Left ventricle myocardium superior (tissue), 1 donor: Measurements from ENCODE around the gene GSPT2. TPM values are rescaled to one million over a fixed set of nuclear protein-coding genes. Genes with fewer than 3 reads are reported as not detected.
"Not testable (repeated sequence)": the region's sequence is repeated elsewhere in the genome, so short reads cannot be mapped to it uniquely, and the experiment has no call there.

Source experiments
- ATAC-seq: fragments of 200-7000 bp; cut with Tn5 transposase; one replicate; pipeline ENCODE4 v1.9.1; 2020; ENCODE audit warnings: mild to moderate bottlenecking, moderate library complexity
- DNase-seq: peaks from one replicate; pipeline ENCODE4 v3.0.0-alpha.2; 2020
- intact Hi-C: fragments of 100-400 bp; cut with micrococcal nuclease; formaldehyde crosslinking; loops from one replicate; pipeline ENCODE4 v1.11.0; 2022
- long read RNA-seq: library from polyadenylated mRNA; unstranded; transcript quantifications from one replicate; pipeline ENCODE4 v2.0.0, GENCODE V29; 2021
- total RNA-seq: library from RNA; stranded (reverse); fragmentation: NEBNext Ultra II Directional; extraction: Animal tissue kit (Norgen Biotek cat#: 25700); gene quantifications from one replicate; pipeline ENCODE4 v1.2.1, GENCODE V29; 2021
- donor health status: DM: no; HTN: yes; CAD: no; lungs with severe emphysema.

The GSPT2 gene
- total RNA-seq = 8.5 TPM
- long read RNA-seq, transcript GSPT2-201 (1 exons, 2,802 nt) = major isoform, 10 of 10 reads
- long read RNA-seq, partial matches to known transcripts = 0 of 10 reads
- long read RNA-seq, other reads (novel, unspliced or antisense) = 0 of 10 reads

DNA sequence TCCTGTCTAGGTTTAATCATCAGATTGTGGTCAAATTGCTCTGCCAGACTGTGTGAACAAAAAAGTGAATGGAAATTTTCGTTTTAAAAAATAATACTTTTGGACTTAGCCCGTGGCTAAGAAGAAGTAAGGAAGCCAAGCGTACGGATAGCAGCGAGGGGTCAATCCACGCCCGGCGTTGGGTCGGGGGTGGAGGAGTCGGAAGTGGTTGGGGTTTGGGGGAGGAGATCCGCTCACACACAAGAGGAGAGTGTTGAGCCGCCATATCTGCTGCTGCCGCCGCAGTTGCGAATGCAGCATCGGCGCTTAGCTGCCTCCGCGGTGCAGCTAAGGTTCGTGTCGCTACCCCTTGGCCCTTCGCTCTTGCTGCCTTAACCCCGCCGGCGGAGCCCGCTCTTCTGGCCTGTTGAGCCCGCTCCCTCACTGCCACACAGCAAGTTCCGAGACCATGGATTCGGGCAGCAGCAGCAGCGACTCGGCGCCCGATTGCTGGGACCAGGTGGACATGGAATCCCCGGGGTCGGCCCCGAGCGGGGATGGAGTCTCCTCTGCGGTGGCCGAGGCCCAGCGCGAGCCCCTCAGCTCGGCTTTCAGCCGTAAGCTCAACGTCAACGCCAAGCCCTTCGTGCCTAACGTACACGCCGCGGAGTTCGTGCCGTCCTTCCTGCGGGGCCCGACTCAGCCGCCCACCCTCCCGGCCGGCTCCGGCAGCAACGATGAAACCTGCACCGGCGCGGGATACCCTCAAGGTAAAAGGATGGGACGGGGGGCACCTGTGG, at the start of gene GSPT2:
Gene GSPT2, plus strand, starts transcription at position 264 of the 779 bp plus-strand sequence. Its CDS starts 185 bp downstream, at position 449.
- ATAC-seq = peak; percentile 100
- intact Hi-C loops = no loop called here
- peak; percentile 76 for DNase-seq

DNA sequence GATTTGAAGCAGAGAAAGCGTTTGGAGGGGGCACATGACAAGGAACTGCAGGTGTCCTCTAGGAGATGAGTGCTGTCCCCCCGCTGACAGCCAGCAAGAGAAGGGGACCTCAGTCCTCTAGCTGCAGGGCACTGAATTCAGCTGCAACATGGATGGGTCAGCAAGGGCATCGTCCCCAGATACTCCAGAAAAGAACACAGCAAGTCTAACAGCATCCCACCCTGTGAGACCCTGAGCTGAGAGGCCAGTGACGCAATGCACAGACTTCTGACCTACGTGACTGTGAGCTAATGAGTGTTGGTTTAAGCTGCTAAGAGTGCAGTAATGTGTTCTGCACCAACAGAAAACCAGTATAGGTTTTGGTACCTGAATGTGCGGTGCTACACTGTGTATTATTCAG, 49.0 kb upstream of the GSPT2 start:
- intact Hi-C loops = no loop called here
- DNase-seq (no peak), ATAC-seq (no peak)

DNA sequence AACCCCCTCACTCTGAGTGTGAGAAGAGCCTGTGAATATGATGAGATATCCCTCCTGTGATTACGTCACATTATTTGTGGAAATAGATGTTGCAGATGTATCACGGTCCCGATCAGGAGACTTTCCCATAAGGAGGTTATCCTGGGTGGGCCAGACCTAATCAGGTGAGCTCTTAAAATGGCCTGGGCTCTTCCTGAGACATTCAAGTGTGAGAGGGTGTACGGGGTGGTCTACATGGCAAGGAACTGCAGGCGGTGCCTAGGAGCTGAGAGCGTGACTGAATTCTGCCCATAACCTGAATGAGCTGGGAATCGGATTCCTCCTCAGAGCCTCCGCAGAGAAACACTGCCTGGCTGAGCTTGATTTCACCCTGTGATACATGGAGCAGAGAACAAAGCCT, 45.8 kb upstream of the GSPT2 start:
- no peak for ATAC-seq
- intact Hi-C loops = no loop called here

DNA sequence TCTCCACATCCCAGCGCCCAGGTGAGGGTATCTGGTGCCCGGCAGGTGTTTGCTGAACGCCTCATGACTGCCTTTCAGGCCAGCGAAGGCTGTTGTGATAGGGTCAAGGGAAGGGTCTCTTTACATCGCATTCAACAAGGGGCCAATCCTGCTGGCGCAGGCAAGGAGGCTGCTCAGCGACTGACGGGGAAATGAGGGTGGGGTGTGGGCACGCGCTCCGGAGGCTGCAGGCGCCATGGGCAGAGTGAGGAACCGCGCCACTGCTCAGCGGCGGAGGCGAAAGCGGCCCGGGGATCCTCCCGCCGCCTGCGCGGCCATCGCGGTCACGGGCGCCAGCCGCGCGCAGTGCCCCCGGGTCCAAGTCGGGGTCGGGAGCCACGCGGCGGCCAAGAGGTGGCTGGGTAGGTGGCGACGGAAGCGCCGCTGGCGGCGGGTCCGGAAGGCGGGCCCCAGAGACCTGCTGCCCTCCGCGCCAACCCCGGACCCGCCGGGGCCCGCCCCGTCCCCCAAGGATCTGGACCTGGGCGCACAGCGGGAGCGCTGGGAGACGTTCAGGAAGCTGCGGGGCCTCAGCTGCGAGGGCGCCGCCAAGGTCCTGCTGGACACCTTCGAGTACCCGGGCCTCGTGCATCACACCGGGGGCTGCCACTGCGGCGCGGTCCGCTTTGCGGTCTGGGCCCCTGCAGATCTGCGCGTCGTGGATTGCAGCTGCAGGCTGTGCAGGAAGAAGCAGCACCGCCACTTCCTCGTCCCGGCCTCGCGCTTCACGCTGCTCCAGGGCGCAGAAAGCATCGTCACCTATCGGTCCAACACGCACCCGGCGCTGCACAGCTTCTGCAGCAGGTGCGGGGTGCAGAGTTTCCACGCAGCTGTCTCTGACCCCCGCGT, 32.7 kb upstream of the GSPT2 start, which contains the start of gene CENPVL1:
Gene CENPVL1, plus strand, starts transcription at position 236 of the 888 bp plus-strand sequence. Its CDS starts 0 bp downstream, at position 236.
- ATAC-seq, intact Hi-C loops, DNase-seq: not testable (repeated sequence)

More for the DNA sequence above, 45.8 kb upstream of the GSPT2 start:
- DNase-seq = no peak

DNA sequence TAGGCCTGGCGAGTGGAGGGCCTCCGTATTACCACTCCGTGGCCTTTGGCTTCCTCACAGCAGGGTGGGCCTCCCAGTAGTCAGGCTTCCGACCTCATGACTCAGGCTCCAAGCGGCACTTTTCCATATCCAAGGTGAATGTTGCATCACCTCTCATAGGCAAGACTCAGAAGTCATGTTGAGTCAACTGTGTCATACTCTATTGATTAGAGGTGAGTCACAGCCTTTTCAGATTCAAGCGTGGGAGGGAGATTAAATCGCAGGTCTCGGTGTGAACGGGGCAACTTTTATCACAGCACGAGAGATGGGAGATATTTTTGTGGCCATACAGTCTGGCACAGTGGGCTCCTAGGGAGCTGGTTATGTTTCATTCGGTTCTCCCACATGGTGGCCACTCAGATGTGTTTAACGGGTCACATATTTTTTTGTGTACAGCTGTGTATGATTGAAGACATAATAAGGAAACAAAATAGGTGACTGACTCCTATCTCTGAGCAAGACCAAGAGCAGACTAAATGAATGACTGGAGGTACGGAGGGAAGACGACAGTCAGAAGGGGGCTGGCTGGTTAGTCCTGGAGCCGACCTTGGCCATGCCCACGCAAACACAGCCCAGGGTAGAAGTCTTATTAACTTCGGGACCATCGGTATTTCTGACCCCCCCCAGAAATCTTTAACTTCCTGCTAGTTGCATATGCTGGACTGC, 30.1 kb upstream of the GSPT2 start:
- ATAC-seq, intact Hi-C loops, DNase-seq: not testable (repeated sequence)

DNA sequence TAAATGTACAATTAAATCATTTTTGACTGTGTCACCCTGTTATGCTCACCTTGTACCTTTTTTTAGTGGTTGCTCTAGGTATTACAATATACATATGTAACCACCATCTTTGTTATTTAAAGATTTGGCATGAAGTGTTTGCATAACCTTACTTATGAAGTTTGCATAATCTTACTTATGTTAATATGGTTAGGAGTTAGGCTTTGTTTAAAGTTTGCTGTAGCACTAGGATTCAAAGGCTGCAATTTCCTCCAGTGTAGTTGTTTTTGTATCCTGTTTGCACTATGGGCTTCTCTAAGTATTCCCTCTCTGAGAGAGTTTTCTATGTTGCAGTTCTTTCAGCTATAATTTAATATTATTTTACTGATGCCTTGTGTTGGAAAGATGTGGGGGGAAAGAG, 15.0 kb upstream of the GSPT2 start:
- intact Hi-C loops = no loop called here
- DNase-seq (no peak), ATAC-seq (no peak)

DNA sequence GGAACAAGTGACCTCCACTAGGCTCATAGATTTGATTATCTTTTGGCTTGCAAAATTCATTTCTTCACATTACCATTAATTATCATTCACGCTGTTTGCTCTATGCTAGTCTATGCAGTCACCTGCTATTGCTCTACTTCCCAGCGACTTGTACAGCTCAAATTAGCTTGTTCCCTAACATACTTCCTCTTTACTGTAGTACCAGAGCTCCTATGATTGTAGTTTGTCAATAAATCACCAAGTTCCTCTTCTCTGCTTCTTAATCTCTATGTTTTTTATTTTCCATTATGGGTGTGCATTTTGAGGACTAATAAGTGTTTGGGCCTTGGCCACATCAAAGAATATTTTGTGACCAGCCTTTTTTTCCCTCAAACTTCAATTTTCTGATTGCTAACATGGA, 6.2 kb upstream of the GSPT2 start:
- ATAC-seq (no peak), DNase-seq (no peak)
- intact Hi-C loops = no loop called here

DNA sequence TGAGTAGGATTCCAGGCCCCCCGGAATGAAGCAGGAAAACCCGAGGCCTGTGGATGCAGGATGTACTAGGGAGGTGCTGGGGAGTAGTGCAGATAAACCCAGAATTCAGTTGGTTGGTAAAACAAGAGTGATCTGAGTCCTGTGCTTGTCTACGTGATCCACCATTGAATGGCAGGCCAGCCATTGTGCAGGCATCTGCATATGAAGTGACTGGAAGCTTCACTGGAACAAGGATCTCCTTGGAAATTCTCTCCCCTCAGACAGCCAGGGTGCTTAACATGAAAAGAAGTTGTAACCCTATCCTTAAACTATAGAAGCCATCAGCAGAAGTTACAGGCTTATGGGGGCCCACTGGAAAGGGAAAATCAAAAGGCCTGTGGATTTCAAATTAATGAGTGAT, 656 bp upstream of the GSPT2 start:
- DNase-seq (no peak), ATAC-seq (no peak)

DNA sequence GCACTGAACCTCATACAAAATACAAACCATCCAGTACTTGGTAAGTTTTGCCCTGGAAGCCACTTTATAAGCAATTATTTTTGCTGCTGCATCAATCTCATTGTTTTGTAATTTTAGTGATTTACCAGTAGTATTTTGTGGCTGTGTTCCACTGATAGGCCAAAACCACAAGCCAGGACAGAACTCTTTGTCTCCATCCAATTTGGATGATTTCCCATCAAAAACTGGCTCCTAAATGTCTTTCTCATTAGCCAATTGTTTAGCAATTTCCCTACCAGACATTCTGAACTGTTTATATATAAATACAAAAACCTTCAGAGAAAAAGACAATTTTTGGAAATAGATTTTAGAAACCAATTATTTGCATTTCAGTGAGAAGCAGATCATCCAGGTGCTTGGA, 4.4 kb downstream of the GSPT2 start:
- intact Hi-C loops = no loop called here
- ATAC-seq (no peak), DNase-seq (no peak)

More for the DNA sequence above, 656 bp upstream of the GSPT2 start:
- intact Hi-C loops = no loop called here

DNA sequence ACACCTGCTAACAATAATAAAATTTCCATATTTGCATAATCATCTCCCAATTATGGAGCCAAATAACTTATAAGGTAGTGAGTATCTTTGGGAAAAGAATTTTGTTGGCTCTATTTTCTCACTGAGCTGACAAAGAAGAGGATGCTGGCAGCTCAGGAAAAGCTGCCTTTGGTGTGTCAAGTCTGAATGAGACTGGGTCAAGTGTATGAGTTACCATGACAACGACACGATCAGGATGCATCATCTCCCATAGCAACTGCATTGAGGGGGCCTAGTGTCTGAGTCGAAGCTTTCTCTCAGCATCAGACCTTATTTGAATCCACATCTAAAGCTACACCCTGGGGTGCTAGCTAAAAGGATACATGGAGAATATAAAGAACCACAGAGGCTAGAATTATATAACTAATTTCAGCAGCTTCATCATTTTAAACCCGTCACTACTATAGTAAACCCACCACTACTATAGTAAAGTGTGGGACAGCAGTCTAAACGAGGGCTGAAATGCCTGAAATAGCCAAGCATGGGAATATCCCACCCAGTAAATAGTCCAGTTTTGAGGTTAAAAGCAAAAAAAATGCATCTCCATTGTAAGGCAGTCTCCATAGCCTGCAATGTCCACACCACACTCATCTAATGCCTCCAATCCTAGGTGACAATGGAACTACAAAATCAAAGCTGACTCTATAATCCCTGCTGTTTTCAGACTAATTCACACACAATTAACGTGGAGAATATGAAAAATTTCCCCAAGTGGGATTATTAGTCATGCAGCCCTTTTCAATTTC, 16.0 kb downstream of the GSPT2 start:
- intact Hi-C loops = no loop called here
- no peak for DNase-seq
- no peak for ATAC-seq

DNA sequence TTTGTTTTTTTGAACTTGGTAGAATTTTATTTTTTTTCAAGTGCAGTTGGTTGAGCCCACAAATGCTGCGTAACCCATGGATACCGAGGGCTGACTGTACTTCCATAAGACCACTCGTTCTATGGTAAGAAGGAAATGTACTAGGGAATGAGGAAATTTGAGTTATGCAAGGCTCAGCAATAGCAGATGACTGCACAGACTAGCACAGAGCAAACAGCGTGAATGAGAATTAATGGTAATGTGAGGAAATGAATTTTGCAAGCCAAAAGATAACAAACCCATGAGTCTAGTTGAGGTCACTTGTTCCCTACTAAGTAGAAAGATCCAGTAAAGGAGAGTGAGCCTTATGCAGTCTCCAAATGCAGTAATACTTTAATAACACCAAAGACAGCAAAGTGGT, 17.4 kb downstream of the GSPT2 start:
- DNase-seq (no peak), ATAC-seq (no peak)
- intact Hi-C loops = no loop called here

DNA sequence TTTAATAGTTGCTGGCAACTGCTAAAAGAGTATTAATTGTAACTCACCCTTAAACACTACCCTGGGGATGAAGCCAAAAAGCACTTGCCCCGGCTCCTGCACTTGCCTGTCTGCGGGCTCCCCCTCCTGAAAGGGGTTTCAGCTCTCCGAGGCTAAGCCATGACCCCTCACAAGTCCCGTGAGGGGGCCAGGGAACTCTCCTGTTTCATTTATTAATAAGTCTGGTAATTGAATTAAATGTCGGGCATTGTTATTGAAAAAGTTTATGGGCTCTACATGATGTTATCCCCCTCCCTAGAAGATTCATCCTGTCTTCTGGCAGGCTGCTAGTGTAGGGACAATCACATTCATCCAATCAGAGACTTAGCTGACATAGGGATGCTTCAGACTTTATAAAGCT, 23.3 kb downstream of the GSPT2 start:
- intact Hi-C loops = no loop called here
- ATAC-seq = no peak

DNA sequence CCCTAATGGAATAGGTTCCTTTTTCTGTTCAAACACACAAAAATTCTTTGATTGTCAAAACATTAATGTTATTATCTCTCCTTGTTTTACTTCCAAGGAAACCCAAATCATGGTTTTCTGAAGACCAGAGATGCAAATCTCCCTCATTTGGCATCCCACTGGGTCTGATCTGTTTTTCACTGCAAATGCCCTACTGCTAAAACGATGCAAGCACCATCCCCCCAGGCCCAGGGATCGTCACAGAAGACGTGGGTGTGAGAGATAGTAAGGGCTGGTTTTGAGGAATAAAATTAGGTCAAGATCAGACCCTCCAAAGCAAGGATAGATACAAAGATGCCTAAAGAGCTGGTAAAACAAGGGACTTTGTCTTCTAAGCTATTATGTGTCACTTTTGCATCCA, 33.6 kb downstream of the GSPT2 start:
- intact Hi-C loops = no loop called here
- DNase-seq (no peak), ATAC-seq (no peak)

More for the DNA sequence above, 23.3 kb downstream of the GSPT2 start:
- no peak for DNase-seq

DNA sequence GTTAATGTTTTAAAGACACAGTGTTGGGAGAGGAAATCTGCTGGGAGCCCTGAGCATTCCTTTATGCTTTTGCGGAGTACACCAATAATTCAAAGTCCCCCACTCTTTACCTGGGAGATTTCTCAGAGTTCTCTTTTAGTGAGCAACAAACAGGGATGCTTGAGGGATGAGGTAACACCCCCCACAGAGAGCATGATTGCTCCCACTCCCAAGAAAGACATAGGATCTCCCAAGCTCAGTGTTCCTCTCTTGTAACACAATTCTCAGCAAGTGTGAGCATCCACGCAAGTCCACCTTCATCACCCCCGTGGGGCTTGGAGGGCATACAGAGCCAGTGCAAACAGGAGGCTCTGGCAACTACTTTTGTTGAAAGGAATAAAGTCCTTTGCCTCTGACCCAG, 36.1 kb downstream of the GSPT2 start:
- no peak for ATAC-seq
- intact Hi-C loops = no loop called here

DNA sequence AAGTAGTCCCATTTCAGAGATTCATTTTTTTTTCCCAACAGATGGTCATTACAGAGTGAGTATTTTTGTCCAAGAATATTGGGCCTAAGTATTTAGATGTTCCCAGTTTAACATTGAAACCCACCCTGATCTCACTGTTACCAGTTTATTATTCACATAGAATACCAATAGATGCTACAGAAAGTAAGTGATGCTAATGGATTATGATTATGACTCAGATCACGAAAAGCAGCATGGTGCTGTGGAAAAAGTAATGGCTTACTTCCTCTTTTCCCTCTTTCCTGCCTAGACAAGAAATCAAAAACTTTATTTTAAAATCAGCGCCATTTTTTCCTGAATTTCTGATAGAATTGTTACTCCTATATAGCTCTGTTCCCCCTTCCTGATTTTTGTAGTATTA, 51.9 kb downstream of the GSPT2 start:
- DNase-seq = no peak
- ATAC-seq = no peak
- intact Hi-C loops = no loop called here

More for the DNA sequence above, 36.1 kb downstream of the GSPT2 start:
- no peak for DNase-seq
